OCI-LY7 (cell line): Measurements from ENCODE around the gene EMCN.

Source experiments
- EZH2phosphoT487 ChIP-seq: fragments of 200-600 bp; sonication (generic); IDR thresholded peaks from 2 replicates; pipeline ENCODE4 v1.6.1; 2018; ENCODE audit warnings: low read depth, borderline replicate concordance, mild to moderate bottlenecking, mixed run types, antibody characterized with exemption, low read length, moderate library complexity, mixed read lengths
- TF ChIP-seq, protein P1 (sequence below): fragments of 200-600 bp; sonication (generic); conservative IDR thresholded peaks from 2 replicates; pipeline ENCODE4 v1.5.1; 2014; ENCODE audit warnings: mild to moderate bottlenecking, antibody characterized with exemption, low read length, moderate library complexity, mixed read lengths

DNA sequence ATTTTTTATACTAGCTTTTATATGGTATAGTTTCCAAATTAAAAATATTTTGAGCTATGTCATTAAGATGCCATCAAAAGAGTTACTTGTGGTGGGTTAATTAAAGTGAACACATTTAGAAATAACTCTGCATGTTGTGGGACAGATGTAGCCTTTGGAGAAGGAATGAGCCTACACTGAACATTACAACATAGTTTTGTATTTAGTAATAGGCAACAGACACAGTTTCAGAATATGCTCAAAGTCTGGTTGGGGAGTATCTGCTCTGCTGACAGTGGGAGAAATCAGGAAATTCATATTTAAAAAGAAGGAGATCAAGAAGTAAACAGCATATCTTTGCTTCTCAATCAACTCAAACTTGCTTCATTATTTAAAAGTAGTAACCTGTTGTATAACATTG, 23.7 kb downstream of the EMCN start:
- TF ChIP-seq, protein P1, sequence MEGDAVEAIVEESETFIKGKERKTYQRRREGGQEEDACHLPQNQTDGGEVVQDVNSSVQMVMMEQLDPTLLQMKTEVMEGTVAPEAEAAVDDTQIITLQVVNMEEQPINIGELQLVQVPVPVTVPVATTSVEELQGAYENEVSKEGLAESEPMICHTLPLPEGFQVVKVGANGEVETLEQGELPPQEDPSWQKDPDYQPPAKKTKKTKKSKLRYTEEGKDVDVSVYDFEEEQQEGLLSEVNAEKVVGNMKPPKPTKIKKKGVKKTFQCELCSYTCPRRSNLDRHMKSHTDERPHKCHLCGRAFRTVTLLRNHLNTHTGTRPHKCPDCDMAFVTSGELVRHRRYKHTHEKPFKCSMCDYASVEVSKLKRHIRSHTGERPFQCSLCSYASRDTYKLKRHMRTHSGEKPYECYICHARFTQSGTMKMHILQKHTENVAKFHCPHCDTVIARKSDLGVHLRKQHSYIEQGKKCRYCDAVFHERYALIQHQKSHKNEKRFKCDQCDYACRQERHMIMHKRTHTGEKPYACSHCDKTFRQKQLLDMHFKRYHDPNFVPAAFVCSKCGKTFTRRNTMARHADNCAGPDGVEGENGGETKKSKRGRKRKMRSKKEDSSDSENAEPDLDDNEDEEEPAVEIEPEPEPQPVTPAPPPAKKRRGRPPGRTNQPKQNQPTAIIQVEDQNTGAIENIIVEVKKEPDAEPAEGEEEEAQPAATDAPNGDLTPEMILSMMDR, result no peak
- TF ChIP-seq EZH2phosphoT487, result no peak
